SK-N-SH treated with all-trans-retinoic acid at 6 μM for 48 hours (cell line): ENCODE data around the gene ADPRHL1.
A peak's percentile ranks its signal among the peaks of the same experiment; 100 is the strongest.
"Not testable (repeated sequence)": the region's sequence is repeated elsewhere in the genome, so short reads cannot be mapped to it uniquely, and the experiment has no call there.

ENCODE experiments used
- ATAC-seq: fragments of 200-7000 bp; cut with Tn5 transposase; 3 replicates; pipeline ENCODE4 v1.9.1; 2020; ENCODE audit warnings: mild to moderate bottlenecking, moderate library complexity
- ARNTL ChIP-seq: fragments of 450-650 bp; formaldehyde crosslinking; IDR thresholded peaks from 2 replicates; pipeline ENCODE4 v1.5.0; 2020; ENCODE audit warnings: low read depth, mild to moderate bottlenecking, moderate library complexity, borderline replicate concordance
- BACH2 ChIP-seq: fragments of 250-450 bp; sonication (Bioruptor Pico); IDR thresholded peaks from 2 replicates; pipeline ENCODE4 v1.9.0; 2021; ENCODE audit warnings: mild to moderate bottlenecking, borderline replicate concordance
- CREB5 ChIP-seq: fragments of 250-450 bp; sonication (Bioruptor Pico); IDR thresholded peaks from 2 replicates; pipeline ENCODE4 v1.5.1; 2020; ENCODE audit warnings: low read depth, mild to moderate bottlenecking, moderate library complexity
- CSDC2 ChIP-seq: fragments of 250-450 bp; sonication (Bioruptor Pico); IDR thresholded peaks from 2 replicates; pipeline ENCODE4 v1.5.0; 2020; ENCODE audit warnings: mild to moderate bottlenecking, moderate library complexity
- CSRNP3 ChIP-seq: fragments of 250-450 bp; sonication (Bioruptor Pico); IDR thresholded peaks from 2 replicates; pipeline ENCODE4 v1.5.1; 2021; ENCODE audit warnings: mild to moderate bottlenecking, moderate library complexity
- ESRRG ChIP-seq: fragments of 250-450 bp; sonication (Bioruptor Pico); IDR thresholded peaks from 2 replicates; pipeline ENCODE4 v1.6.1; 2021; ENCODE audit warnings: mild to moderate bottlenecking
- GLIS3 ChIP-seq: fragments of 250-450 bp; sonication (Bioruptor Pico); IDR thresholded peaks from 2 replicates; pipeline ENCODE4 v1.5.0; 2020; ENCODE audit warnings: mild to moderate bottlenecking, moderate library complexity
- ISL1 ChIP-seq: fragments of 250-450 bp; sonication (Bioruptor Pico); IDR thresholded peaks from 2 replicates; pipeline ENCODE4 v2.1.2; 2022; ENCODE audit warnings: mild to moderate bottlenecking, moderate library complexity
- OSR1 ChIP-seq: fragments of 250-450 bp; sonication (Bioruptor Pico); IDR thresholded peaks from 2 replicates; pipeline ENCODE4 v1.8.0; 2022; ENCODE audit warnings: moderate library complexity, mild to moderate bottlenecking, inconsistent platforms
- PATZ1 ChIP-seq: fragments of 250-450 bp; sonication (Bioruptor Pico); IDR thresholded peaks from 2 replicates; pipeline ENCODE4 v1.8.0; 2020; ENCODE audit warnings: mild to moderate bottlenecking, moderate library complexity, borderline replicate concordance
- RARB ChIP-seq: fragments of 250-450 bp; sonication (Bioruptor Pico); IDR thresholded peaks from 2 replicates; pipeline ENCODE4 v1.8.0; 2021; ENCODE audit warnings: mild to moderate bottlenecking, moderate library complexity
- TCF4 ChIP-seq: fragments of 250-450 bp; sonication (Bioruptor Pico); IDR thresholded peaks from 2 replicates; pipeline ENCODE4 v1.8.0; 2021; ENCODE audit warnings: mild to moderate bottlenecking, moderate library complexity, borderline replicate concordance
- TOX ChIP-seq: fragments of 250-450 bp; sonication (Bioruptor Pico); IDR thresholded peaks from 2 replicates; pipeline ENCODE4 v1.8.0; 2021; ENCODE audit warnings: mild to moderate bottlenecking, moderate library complexity, borderline replicate concordance
- TSHZ2 ChIP-seq: fragments of 250-450 bp; sonication (Bioruptor Pico); IDR thresholded peaks from 2 replicates; pipeline ENCODE4 v1.5.0; 2020; ENCODE audit warnings: mild to moderate bottlenecking, moderate library complexity
- ZC3H10 ChIP-seq: fragments of 250-450 bp; sonication (Bioruptor Pico); IDR thresholded peaks from 2 replicates; pipeline ENCODE4 v1.5.1; 2021; ENCODE audit warnings: mild to moderate bottlenecking, moderate library complexity
- ZFP3 ChIP-seq: fragments of 250-450 bp; sonication (Bioruptor Pico); IDR thresholded peaks from 2 replicates; pipeline ENCODE4 v1.5.0; 2020; ENCODE audit warnings: mild to moderate bottlenecking, moderate library complexity
- ZFP30 ChIP-seq: fragments of 450-650 bp; formaldehyde crosslinking; IDR thresholded peaks from 2 replicates; pipeline ENCODE4 v1.5.0; 2022; ENCODE audit warnings: mild to moderate bottlenecking, moderate library complexity
- ZNF8 ChIP-seq: fragments of 450-650 bp; formaldehyde crosslinking; IDR thresholded peaks from 2 replicates; pipeline ENCODE4 v1.5.0; 2020; ENCODE audit warnings: mild to moderate bottlenecking, moderate library complexity

ADPRHL1 gene

GRCh38 chr13:113451951-113452421 lies 1.3 kb downstream of the ADPRHL1 start:
- no peak for ATAC-seq
- TF ChIP-seq PATZ1 (CRISPR knock-in tag) (no peak), ISL1 (no peak), GLIS3 (CRISPR knock-in tag) (no peak), CSDC2 (no peak), ZNF8 (CRISPR knock-in tag) (no peak), ZFP30 (no peak)
- TF ChIP-seq, all 23 proteins: peak for 0

GRCh38 chr13:113450861-113451620 lies 2.2 kb downstream of the ADPRHL1 start:
- 0 out of 3 replicates have a peak, but pooled peaks have one; percentile 21 for ATAC-seq

- ATAC-seq = not testable (repeated sequence)
Observed at GRCh38 chr13:113450348-113450744, 2.9 kb downstream of the ADPRHL1 start.

- TF ChIP-seq BACH2 (CRISPR knock-in tag) (no peak), CREB5 (CRISPR knock-in tag) (no peak), ZNF8 (CRISPR knock-in tag) (no peak), TOX (CRISPR knock-in tag) (no peak), RARB (CRISPR knock-in tag) (no peak), TSHZ2 (CRISPR knock-in tag) (no peak), CSRNP3 (CRISPR knock-in tag) (no peak), OSR1 (no peak), ZFP30 (no peak), CSDC2 (no peak), GLIS3 (CRISPR knock-in tag) (no peak), ZC3H10 (CRISPR knock-in tag) (no peak), ZFP3 (CRISPR knock-in tag) (no peak), TCF4 (no peak), ARNTL (CRISPR knock-in tag) (no peak), ISL1 (no peak), ESRRG (no peak), PATZ1 (CRISPR knock-in tag) (no peak)
- no peak for ATAC-seq
Observed at GRCh38 chr13:113449693-113450347, 3.5 kb downstream of the ADPRHL1 start.
